ENCODE data around the gene CREB3L1.

CREB3L1 gene

GRCh38 chr11:46330563-46331281 is 53.3 kb downstream of the CREB3L1 start:
- TF ChIP-seq CTCF (IDR thresholded peaks at IDR 0.05; ENCODE audit: control insufficient read depth, insufficient read depth, low read depth, low read length, missing control alignments), result no peak
- no peak for DNase-seq (ENCODE audit: low read depth)
- H3K4me3 ChIP-seq (ENCODE audit: control insufficient read depth, low read depth, low read length), result no peak overlapping the region

GRCh38 chr11:46331282-46331984 is 54.0 kb downstream of the CREB3L1 start:
- no peak overlapping the region for H3K4me3 ChIP-seq (ENCODE audit: control insufficient read depth, low read depth, low read length)
- no peak for DNase-seq (ENCODE audit: low read depth)

GRCh38 chr11:46332093-46332567 is 54.7 kb downstream of the CREB3L1 start:
- H3K4me3 ChIP-seq (ENCODE audit: control insufficient read depth, low read depth, low read length), result no peak overlapping the region

More at GRCh38 chr11:46331282-46331984, 54.0 kb downstream of the CREB3L1 start:
- no peak for TF ChIP-seq CTCF (IDR thresholded peaks at IDR 0.05; ENCODE audit: control insufficient read depth, insufficient read depth, low read depth, low read length, missing control alignments)

GRCh38 chr11:46332568-46333393 is 55.3 kb downstream of the CREB3L1 start:
- no peak for DNase-seq (ENCODE audit: low read depth)
- TF ChIP-seq CTCF (IDR thresholded peaks at IDR 0.05; ENCODE audit: control insufficient read depth, insufficient read depth, low read depth, low read length, missing control alignments), result no peak

More at GRCh38 chr11:46332093-46332567, 54.7 kb downstream of the CREB3L1 start:
- no peak for DNase-seq (ENCODE audit: low read depth)
- no peak for TF ChIP-seq CTCF (IDR thresholded peaks at IDR 0.05; ENCODE audit: control insufficient read depth, insufficient read depth, low read depth, low read length, missing control alignments)

GRCh38 chr11:46333394-46333947 is 56.0 kb downstream of the CREB3L1 start:
- TF ChIP-seq CTCF (IDR thresholded peaks at IDR 0.05; ENCODE audit: control insufficient read depth, insufficient read depth, low read depth, low read length, missing control alignments), result no peak
- no peak for DNase-seq (ENCODE audit: low read depth)
- no peak overlapping the region for H3K4me3 ChIP-seq (ENCODE audit: control insufficient read depth, low read depth, low read length)

More at GRCh38 chr11:46332568-46333393, 55.3 kb downstream of the CREB3L1 start:
- no peak overlapping the region for H3K4me3 ChIP-seq (ENCODE audit: control insufficient read depth, low read depth, low read length)

- H3K4me3 ChIP-seq (ENCODE audit: control insufficient read depth, low read depth, low read length), result no peak overlapping the region
- no peak for DNase-seq (ENCODE audit: low read depth)
- no peak for TF ChIP-seq CTCF (IDR thresholded peaks at IDR 0.05; ENCODE audit: control insufficient read depth, insufficient read depth, low read depth, low read length, missing control alignments)
These were observed 56.7 kb downstream of the CREB3L1 start for GRCh38 chr11:46334211-46334610.
